ENCODE measurements around the gene USP36.
A peak's percentile ranks its signal among the peaks of the same experiment; 100 is the strongest.

The USP36 gene

GRCh38 chr17:78820841-78821240, 19.8 kb downstream of the USP36 start:
- intact Hi-C loops (cut with DNase I) = no loop called here
- DNase-seq = peak in 1 of 10 donors; percentile 36

- DNase-seq = peak in 1 of 10 donors; percentile 66
Observed at GRCh38 chr17:78819806-78820792, 20.5 kb downstream of the USP36 start.

GRCh38 chr17:78819402-78819801, 21.2 kb downstream of the USP36 start:
- DNase-seq = peak in 1 of 10 donors; percentile 80
- intact Hi-C loops (cut with DNase I) = no loop called here

More at GRCh38 chr17:78819806-78820792, 20.5 kb downstream of the USP36 start:
- intact Hi-C loops (cut with DNase I) = no loop called here

GRCh38 chr17:78818932-78819331, 21.7 kb downstream of the USP36 start:
- intact Hi-C loops (cut with DNase I) = no loop called here
- DNase-seq = peak in 1 of 10 donors; percentile 37

GRCh38 chr17:78818152-78818846, 22.3 kb downstream of the USP36 start:
- peak in 1 of 10 donors; percentile 29 for DNase-seq
- intact Hi-C loops (cut with DNase I) = no loop called here

- intact Hi-C loops (cut with DNase I) = no loop called here
- DNase-seq = peak in 1 of 10 donors; percentile 25
Observed at GRCh38 chr17:78817123-78817522, 23.5 kb downstream of the USP36 start.

- intact Hi-C loops (cut with DNase I) = no loop called here
- DNase-seq = no peak
Observed at GRCh38 chr17:78815696-78816095, 24.9 kb downstream of the USP36 start.

- intact Hi-C loops (cut with DNase I) = no loop called here
Observed at GRCh38 chr17:78812855-78813254, 27.8 kb downstream of the USP36 start.

GRCh38 chr17:78808163-78808562, 32.5 kb downstream of the USP36 start:
- intact Hi-C loops (cut with DNase I) = no loop called here

More at GRCh38 chr17:78812855-78813254, 27.8 kb downstream of the USP36 start:
- peak in 1 of 10 donors; percentile 17 for DNase-seq

GRCh38 chr17:78806451-78806850, 34.2 kb downstream of the USP36 start:
- no peak for DNase-seq
- intact Hi-C loops (cut with DNase I) = no loop called here

More at GRCh38 chr17:78808163-78808562, 32.5 kb downstream of the USP36 start:
- DNase-seq = no peak

GRCh38 chr17:78805301-78805700, 35.3 kb downstream of the USP36 start:
- no peak for DNase-seq
- intact Hi-C loops (cut with DNase I) = no loop called here

- DNase-seq = no peak
- intact Hi-C loops (cut with DNase I) = no loop called here
Observed at GRCh38 chr17:78804777-78805176, 35.8 kb downstream of the USP36 start.

- intact Hi-C loops (cut with DNase I) = no loop called here
- no peak for DNase-seq
Observed at GRCh38 chr17:78803186-78803845, 37.3 kb downstream of the USP36 start.

GRCh38 chr17:78802459-78802858, 38.2 kb downstream of the USP36 start:
- intact Hi-C loops (cut with DNase I) = no loop called here
- no peak for DNase-seq

GRCh38 chr17:78802008-78802407, 38.6 kb downstream of the USP36 start:
- intact Hi-C loops (cut with DNase I) = no loop called here
- DNase-seq = no peak

- intact Hi-C loops (cut with DNase I) = no loop called here
- DNase-seq = no peak
Observed at GRCh38 chr17:78800132-78800931, 40.3 kb downstream of the USP36 start.

GRCh38 chr17:78798695-78799559, 41.7 kb downstream of the USP36 start:
- intact Hi-C loops (cut with DNase I) = loop anchor here (2.0 kb wide), 1 partner anchor 302 kb away; no protein-coding TSS in a partner anchor
- DNase-seq = peak in 2 of 10 donors; percentile 33 to 40

GRCh38 chr17:78797691-78798585, 42.7 kb downstream of the USP36 start:
- intact Hi-C loops (cut with DNase I) = loop anchor here (2.0 kb wide), 1 partner anchor 301 kb away; no protein-coding TSS in a partner anchor
- DNase-seq = peak in 3 of 10 donors; percentile 49 to 89 (median 87)
